H9 (cell line): ENCODE measurements around the gene CHPF2. TPM values are rescaled to one million over a fixed set of nuclear protein-coding genes. Genes with fewer than 3 reads are reported as not detected.

ENCODE experiments used
- DNase-seq: peaks from one replicate; pipeline ENCODE4 v3.0.0-alpha.2; 2017
- H2AFZ ChIP-seq: one replicate; pipeline ENCODE4 v1.6.1; 2013; ENCODE audit warnings: mild to moderate bottlenecking, low read length, control low read depth, moderate library complexity
- H2AK5ac ChIP-seq: 2 replicates; pipeline ENCODE4 v1.6.1; 2013; ENCODE audit warnings: low read length, control low read depth, mixed read lengths; ENCODE audit not compliant: insufficient read length
- H2BK120ac ChIP-seq: one replicate; pipeline ENCODE4 v1.6.1; 2013; ENCODE audit warnings: low read depth, mild to moderate bottlenecking, low read length, control low read depth, inconsistent platforms; ENCODE audit not compliant: poor library complexity, severe bottlenecking
- H2BK12ac ChIP-seq: 2 replicates; pipeline ENCODE4 v1.6.1; 2013; ENCODE audit warnings: low read length, control low read depth, mixed read lengths, low read depth; ENCODE audit not compliant: insufficient read length
- H2BK15ac ChIP-seq: 2 replicates; pipeline ENCODE4 v1.6.1; 2013; ENCODE audit warnings: low read depth, low read length, control low read depth
- H2BK20ac ChIP-seq: one replicate; pipeline ENCODE4 v1.6.1; 2013; ENCODE audit warnings: low read depth, mild to moderate bottlenecking, low read length, control low read depth, inconsistent platforms; ENCODE audit not compliant: poor library complexity, severe bottlenecking
- H2BK5ac ChIP-seq: 2 replicates; pipeline ENCODE4 v1.6.1; 2013; ENCODE audit warnings: low read length, control low read depth, mixed read lengths; ENCODE audit not compliant: insufficient read length
- H3K14ac ChIP-seq: 2 replicates; pipeline ENCODE4 v1.6.1; 2013; ENCODE audit warnings: low read length, control low read depth; ENCODE audit not compliant: insufficient read depth
- H3K18ac ChIP-seq: 2 replicates; pipeline ENCODE4 v1.6.1; 2013; ENCODE audit warnings: low read depth, mild to moderate bottlenecking, mixed read lengths, low read length, control low read depth; ENCODE audit not compliant: insufficient read length
- H3K23ac ChIP-seq: 2 replicates; pipeline ENCODE4 v1.6.1; 2013; ENCODE audit warnings: low read length, control low read depth, mixed read lengths, low read depth; ENCODE audit not compliant: insufficient read length
- H3K23me2 ChIP-seq: 2 replicates; pipeline ENCODE4 v1.6.1; 2013; ENCODE audit warnings: low read depth, mild to moderate bottlenecking, mixed read lengths, low read length, control low read depth; ENCODE audit not compliant: insufficient read length, poor library complexity, severe bottlenecking
- H3K27ac ChIP-seq: 2 replicates; pipeline ENCODE4 v1.5.1; 2013; ENCODE audit warnings: low read length, control low read depth, mixed read lengths, low read depth; ENCODE audit not compliant: insufficient read length
- H3K27me3 ChIP-seq: 2 replicates; pipeline ENCODE4 v1.6.1; 2013; ENCODE audit warnings: low read length, control low read depth, inconsistent platforms; ENCODE audit not compliant: insufficient read depth
- H3K4ac ChIP-seq: 2 replicates; pipeline ENCODE4 v1.6.1; 2013; ENCODE audit warnings: low read depth, mild to moderate bottlenecking, control low read depth, inconsistent platforms, low read length, moderate library complexity
- H3K4me1 ChIP-seq: 2 replicates; pipeline ENCODE4 v1.6.1; 2013; ENCODE audit warnings: low read length, control low read depth, inconsistent platforms; ENCODE audit not compliant: insufficient read depth
- H3K4me2 ChIP-seq: 2 replicates; pipeline ENCODE4 v1.6.1; 2013; ENCODE audit warnings: low read length, control low read depth, mixed read lengths; ENCODE audit not compliant: insufficient read length, insufficient read depth
- H3K56ac ChIP-seq: 2 replicates; pipeline ENCODE4 v1.6.1; 2013; ENCODE audit warnings: low read depth, mild to moderate bottlenecking, mixed read lengths, low read length, control low read depth; ENCODE audit not compliant: insufficient read length
- H3K79me1 ChIP-seq: 2 replicates; pipeline ENCODE4 v1.6.1; 2013; ENCODE audit warnings: low read depth, mild to moderate bottlenecking, moderate library complexity, low read length, control low read depth, inconsistent platforms; ENCODE audit not compliant: insufficient read depth, poor library complexity, severe bottlenecking
- H3K79me2 ChIP-seq: 2 replicates; pipeline ENCODE4 v1.6.1; 2013; ENCODE audit warnings: low read length, control low read depth, inconsistent platforms; ENCODE audit not compliant: insufficient read depth
- H3K9ac ChIP-seq: 2 replicates; pipeline ENCODE4 v1.6.1; 2013; ENCODE audit warnings: low read length, control low read depth, mixed read lengths; ENCODE audit not compliant: insufficient read length; ENCODE audit errors: extremely low read depth
- H3K9me3 ChIP-seq: one replicate; pipeline ENCODE4 v1.6.1; 2013; ENCODE audit warnings: low read depth, low read length, inconsistent platforms; ENCODE audit not compliant: control insufficient read depth
- H3T11ph ChIP-seq: one replicate; pipeline ENCODE4 v1.6.1; 2013; ENCODE audit warnings: mild to moderate bottlenecking, low read length, control low read depth, inconsistent platforms
- H4K20me1 ChIP-seq: one replicate; pipeline ENCODE4 v1.6.1; 2013; ENCODE audit not compliant: control insufficient read depth, insufficient read length, insufficient read depth
- H4K5ac ChIP-seq: 2 replicates; pipeline ENCODE4 v1.6.1; 2013; ENCODE audit warnings: low read depth, mild to moderate bottlenecking, mixed read lengths, low read length, control low read depth; ENCODE audit not compliant: insufficient read length
- H4K8ac ChIP-seq: replicated peaks from 2 replicates; pipeline ENCODE4 v1.6.1; 2013; ENCODE audit warnings: low read length, control low read depth, mixed read lengths, low read depth; ENCODE audit not compliant: insufficient read length
- H4K91ac ChIP-seq: 2 replicates; pipeline ENCODE4 v1.6.1; 2013; ENCODE audit warnings: low read depth, mild to moderate bottlenecking, moderate library complexity, mixed read lengths, low read length, control low read depth; ENCODE audit not compliant: insufficient read length
- H3K27ac Mint-ChIP-seq, 3 experiments: 2 replicates in 2 of 3; 3 replicates in 1 of 3; pipeline ENCODE4 v1.8.0; 2020 to 2021; ENCODE audit warnings: mixed read lengths in 3 of 3, mild to moderate bottlenecking in 1 of 3, moderate library complexity in 1 of 3
- H3K27me3 Mint-ChIP-seq: 2 replicates; pipeline ENCODE4 v1.8.0; 2021; ENCODE audit warnings: low read depth, mild to moderate bottlenecking, moderate library complexity, mixed read lengths
- H3K36me3 Mint-ChIP-seq, 3 experiments: 2 replicates in 2 of 3; 3 replicates in 1 of 3; pipeline ENCODE4 v1.8.0; 2020 to 2021; ENCODE audit warnings: low read depth in 3 of 3, mixed read lengths in 3 of 3; ENCODE audit not compliant: insufficient read depth in 1 of 3
- H3K4me1 Mint-ChIP-seq, 2 experiments: 2 replicates each; pipeline ENCODE4 v1.8.0; 2020; ENCODE audit warnings: mixed read lengths in 2 of 2
- H3K4me3 Mint-ChIP-seq, 2 experiments: 2 replicates in 1 of 2; 3 replicates in 1 of 2; pipeline ENCODE4 v1.8.0; 2020 to 2021; ENCODE audit warnings: mild to moderate bottlenecking in 2 of 2, mixed read lengths in 2 of 2, moderate library complexity in 1 of 2
- H3K9me3 Mint-ChIP-seq, 2 experiments: 2 replicates in 1 of 2; 3 replicates in 1 of 2; pipeline ENCODE4 v1.8.0; 2020; ENCODE audit warnings: mild to moderate bottlenecking in 2 of 2, mixed read lengths in 2 of 2, moderate library complexity in 1 of 2
- CTCF ChIP-seq: fragments of 200-600 bp; sonication (generic); conservative IDR thresholded peaks from 3 replicates; pipeline ENCODE4 v1.8.0; 2021; ENCODE audit warnings: antibody characterized with exemption, mild to moderate bottlenecking
- WGBS: extraction: QIAGEN DNeasy Blood & Tissue Kit; methylation state at CpG from one replicate; pipeline ENCODE4 v1.1.7; 2013; ENCODE audit warnings: missing lambda C conversion rate, low lambda C conversion rate, mixed read lengths; ENCODE audit not compliant: insufficient read length; ENCODE audit errors: extremely low coverage; 5-methylcytosine and 5-hydroxymethylcytosine counted together
- total RNA-seq: library from RNA; stranded (reverse); gene quantifications from 2 replicates; pipeline ENCODE4 v1.2.1, GENCODE V29; 2021

CHPF2 gene
- total RNA-seq, 1 experiment from 2014 or later, result 25.7 TPM

- H4K91ac ChIP-seq, result no peak within 1 kb of the TSS
- H2BK15ac ChIP-seq, result no peak within 1 kb of the TSS
- Mint-ChIP-seq H3K4me1 (peaks cover 30 to 34% of the 10 kb centered on the region in 2 experiments), H3K9me3 (no peaks in the 10 kb centered on the region), H3K27ac (peak within 1 kb of the TSS; percentile 98 to 99 (median 98)), H3K36me3 (peaks cover 25 to 41% (median 33%) of the 10 kb centered on the region in 3 experiments; a peak in 6 of 7 replicates), H3K27me3 (no peaks in the 10 kb centered on the region; the same call in 1 of the 2 replicates), H3K4me3 (peak within 1 kb of the TSS; percentile 97 to 98)
- H3K23ac ChIP-seq, result no peak within 1 kb of the TSS
- no CpG with 5 or more reads among the region's 68 CpGs for WGBS
- H4K20me1 ChIP-seq, result no peaks in the 10 kb centered on the region
- H3K14ac ChIP-seq, result no peak within 1 kb of the TSS
- no peak within 1 kb of the TSS for H4K5ac ChIP-seq
- H2BK20ac ChIP-seq, result no peak within 1 kb of the TSS
- H2BK120ac ChIP-seq, result no peak within 1 kb of the TSS
- peak; percentile 99 for DNase-seq
- no peaks in the 10 kb centered on the region for H3K27me3 ChIP-seq
- H3T11ph ChIP-seq, result no peak within 1 kb of the TSS
- no peaks in the 10 kb centered on the region; the same call in 1 of the 2 replicates for H3K4me1 ChIP-seq
- H2AFZ ChIP-seq, result peak within 1 kb of the TSS; percentile 71
- H3K4ac ChIP-seq, result no peak within 1 kb of the TSS
- H2AK5ac ChIP-seq, result no peak within 1 kb of the TSS
- no peak within 1 kb of the TSS for H4K8ac ChIP-seq
- no peaks in the 10 kb centered on the region for H3K9me3 ChIP-seq
- peak within 1 kb of the TSS; percentile 78 for H3K9ac ChIP-seq
- no peak within 1 kb of the TSS for H3K56ac ChIP-seq
- peak within 1 kb of the TSS; percentile 73 for H3K27ac ChIP-seq
- H2BK5ac ChIP-seq, result no peak within 1 kb of the TSS
- no peak; the same call in 2 of the 3 replicates for TF ChIP-seq CTCF
- peaks cover 3% of the 10 kb centered on the region; the same call in 1 of the 2 replicates for H3K79me2 ChIP-seq
- H3K18ac ChIP-seq, result peak within 1 kb of the TSS; percentile 72
- peaks cover 10% of the 10 kb centered on the region for H3K23me2 ChIP-seq
- H3K79me1 ChIP-seq, result no peaks in the 10 kb centered on the region
- no peak within 1 kb of the TSS for H2BK12ac ChIP-seq
- H3K4me2 ChIP-seq, result peak within 1 kb of the TSS; percentile 77
Measured at GRCh38 chr7:151226875-151227782, 5.2 kb upstream of the CHPF2 start, which contains the start of gene ABCF2. ABCF2 (minus strand) TSS chr7:151227205; CDS start chr7:151226458, 747 bp downstream.
